OCI-LY3 (cell line): ENCODE results near the gene MFGE8.

ENCODE experiments used
- H2AFZ ChIP-seq: fragments of 200-600, 300-600 bp; shearing (Covaris generic); 2 replicates; pipeline ENCODE4 v1.6.0; 2014; ENCODE audit warnings: antibody characterized with exemption, low read depth, low read length
- H3K27ac ChIP-seq: fragments of 200-600, 300-600 bp; sonication (generic); 2 replicates; pipeline ENCODE4 v1.5.1; 2014; ENCODE audit warnings: mild to moderate bottlenecking, low read length, moderate library complexity, mixed read lengths
- H3K27me3 ChIP-seq: fragments of 200-600, 300-600 bp; sonication (generic); 2 replicates; pipeline ENCODE4 v1.6.1; 2014; ENCODE audit warnings: low read depth, low read length, mixed read lengths
- H3K36me3 ChIP-seq: fragments of 200-600, 300-600 bp; sonication (generic); replicated peaks from 2 replicates; pipeline ENCODE3; 2014; ENCODE audit warnings: low read depth, low read length, mixed read lengths
- H3K4me1 ChIP-seq: fragments of 300-600, 200-600 bp; sonication (generic); 2 replicates; pipeline ENCODE4 v1.6.1; 2014; ENCODE audit warnings: low read length, mixed read lengths
- H3K4me2 ChIP-seq: fragments of 200-600, 300-600 bp; sonication (generic); 2 replicates; pipeline ENCODE4 v1.6.1; 2014; ENCODE audit warnings: low read length, mixed read lengths
- H3K4me3 ChIP-seq: fragments of 300-600, 200-600 bp; sonication (generic); 2 replicates; pipeline ENCODE4 v1.5.1; 2014; ENCODE audit warnings: antibody characterized with exemption, mild to moderate bottlenecking, low read length, moderate library complexity
- H3K79me2 ChIP-seq: fragments of 300-600, 200-600 bp; shearing (Covaris generic); 2 replicates; pipeline ENCODE4 v1.6.1; 2014; ENCODE audit warnings: mild to moderate bottlenecking, low read length, mixed read lengths
- H3K9ac ChIP-seq: fragments of 300-600, 200-600 bp; shearing (Covaris generic); 2 replicates; pipeline ENCODE4 v1.6.0; 2014; ENCODE audit warnings: mild to moderate bottlenecking, low read length, moderate library complexity
- H3K9me3 ChIP-seq: fragments of 200-600, 300-600 bp; shearing (Covaris generic); 2 replicates; pipeline ENCODE4 v1.6.1; 2014; ENCODE audit warnings: low read length, mixed read lengths; ENCODE audit not compliant: insufficient read depth
- H4K20me1 ChIP-seq: fragments of 200-600, 300-600 bp; sonication (generic); 2 replicates; pipeline ENCODE4 v1.6.1; 2016; ENCODE audit warnings: low read length, mixed read lengths; ENCODE audit not compliant: insufficient read depth
- EZH2phosphoT487 ChIP-seq: fragments of 200-600 bp; shearing (Covaris generic); IDR thresholded peaks from 2 replicates; pipeline ENCODE4 v1.6.1; 2018; ENCODE audit warnings: antibody characterized with exemption, mixed run types, low read depth
- TF ChIP-seq, protein P1 (sequence below): fragments of 200-600, 300-600 bp; sonication (generic); IDR thresholded peaks from 2 replicates; pipeline ENCODE4 v1.5.1; 2014; ENCODE audit warnings: antibody characterized with exemption, low read length, low read depth

Gene MFGE8, protein sequence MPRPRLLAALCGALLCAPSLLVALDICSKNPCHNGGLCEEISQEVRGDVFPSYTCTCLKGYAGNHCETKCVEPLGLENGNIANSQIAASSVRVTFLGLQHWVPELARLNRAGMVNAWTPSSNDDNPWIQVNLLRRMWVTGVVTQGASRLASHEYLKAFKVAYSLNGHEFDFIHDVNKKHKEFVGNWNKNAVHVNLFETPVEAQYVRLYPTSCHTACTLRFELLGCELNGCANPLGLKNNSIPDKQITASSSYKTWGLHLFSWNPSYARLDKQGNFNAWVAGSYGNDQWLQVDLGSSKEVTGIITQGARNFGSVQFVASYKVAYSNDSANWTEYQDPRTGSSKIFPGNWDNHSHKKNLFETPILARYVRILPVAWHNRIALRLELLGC

DNA sequence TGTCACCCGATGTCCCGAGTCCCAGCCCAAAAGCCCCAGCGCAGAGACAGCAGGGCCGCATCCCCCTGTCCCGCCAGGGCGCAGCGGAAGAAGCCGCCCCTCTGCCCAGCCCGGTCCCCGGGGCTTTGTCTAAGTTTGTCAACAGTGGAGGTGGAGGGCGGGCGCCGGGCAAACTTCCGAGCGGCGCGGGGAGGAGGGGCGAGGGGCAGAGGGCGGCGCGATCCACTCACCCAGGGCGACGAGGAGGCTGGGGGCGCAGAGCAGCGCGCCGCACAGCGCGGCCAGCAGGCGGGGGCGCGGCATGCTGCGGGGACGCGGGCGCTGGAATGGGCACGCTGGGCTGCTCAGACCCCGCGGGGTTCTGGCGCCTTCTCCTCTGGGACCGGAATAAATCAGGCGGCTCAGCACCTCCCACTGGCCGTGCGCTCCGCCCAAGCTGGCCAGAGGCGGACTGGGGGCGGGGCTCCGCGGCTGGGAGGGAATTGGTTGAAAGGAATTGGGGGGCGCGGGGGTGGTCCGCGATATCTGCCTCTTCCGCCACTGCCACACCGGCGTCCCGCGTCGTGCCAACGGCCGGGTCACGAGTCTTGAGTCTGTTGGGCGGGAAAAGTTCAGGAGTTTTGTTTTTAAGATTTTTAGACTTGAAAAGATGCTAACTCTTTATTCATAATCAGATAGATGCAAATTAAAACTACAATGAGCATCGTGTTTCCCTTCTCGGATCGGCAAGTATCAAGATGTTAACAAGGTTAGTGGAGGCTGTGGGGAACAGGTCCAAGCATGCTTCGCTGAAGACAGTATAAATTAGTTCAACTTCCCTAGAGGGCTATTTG lies at the start of gene MFGE8:
Gene MFGE8, minus strand, starts transcription at position 363 of the 833 bp plus-strand sequence. Its CDS starts 60 bp downstream, at position 303.
- no peak within 1 kb of the TSS for H3K27ac ChIP-seq
- peak within 1 kb of the TSS; percentile 92 for H2AFZ ChIP-seq
- H3K79me2 ChIP-seq, result no peaks in the 10 kb centered on the region
- H3K4me3 ChIP-seq, result peak within 1 kb of the TSS; percentile 82
- peak within 1 kb of the TSS; percentile 89 for H3K4me2 ChIP-seq
- peaks cover 5% of the 10 kb centered on the region for H3K27me3 ChIP-seq
- TF ChIP-seq EZH2phosphoT487, result no peak
- TF ChIP-seq, protein P1, sequence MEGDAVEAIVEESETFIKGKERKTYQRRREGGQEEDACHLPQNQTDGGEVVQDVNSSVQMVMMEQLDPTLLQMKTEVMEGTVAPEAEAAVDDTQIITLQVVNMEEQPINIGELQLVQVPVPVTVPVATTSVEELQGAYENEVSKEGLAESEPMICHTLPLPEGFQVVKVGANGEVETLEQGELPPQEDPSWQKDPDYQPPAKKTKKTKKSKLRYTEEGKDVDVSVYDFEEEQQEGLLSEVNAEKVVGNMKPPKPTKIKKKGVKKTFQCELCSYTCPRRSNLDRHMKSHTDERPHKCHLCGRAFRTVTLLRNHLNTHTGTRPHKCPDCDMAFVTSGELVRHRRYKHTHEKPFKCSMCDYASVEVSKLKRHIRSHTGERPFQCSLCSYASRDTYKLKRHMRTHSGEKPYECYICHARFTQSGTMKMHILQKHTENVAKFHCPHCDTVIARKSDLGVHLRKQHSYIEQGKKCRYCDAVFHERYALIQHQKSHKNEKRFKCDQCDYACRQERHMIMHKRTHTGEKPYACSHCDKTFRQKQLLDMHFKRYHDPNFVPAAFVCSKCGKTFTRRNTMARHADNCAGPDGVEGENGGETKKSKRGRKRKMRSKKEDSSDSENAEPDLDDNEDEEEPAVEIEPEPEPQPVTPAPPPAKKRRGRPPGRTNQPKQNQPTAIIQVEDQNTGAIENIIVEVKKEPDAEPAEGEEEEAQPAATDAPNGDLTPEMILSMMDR, result no peak
- H3K36me3 ChIP-seq, result no peaks in the 10 kb centered on the region
- no peaks in the 10 kb centered on the region for H4K20me1 ChIP-seq
- peaks cover 7% of the 10 kb centered on the region for H3K4me1 ChIP-seq
- no peaks in the 10 kb centered on the region for H3K9me3 ChIP-seq
- H3K9ac ChIP-seq, result peak within 1 kb of the TSS; percentile 65

DNA sequence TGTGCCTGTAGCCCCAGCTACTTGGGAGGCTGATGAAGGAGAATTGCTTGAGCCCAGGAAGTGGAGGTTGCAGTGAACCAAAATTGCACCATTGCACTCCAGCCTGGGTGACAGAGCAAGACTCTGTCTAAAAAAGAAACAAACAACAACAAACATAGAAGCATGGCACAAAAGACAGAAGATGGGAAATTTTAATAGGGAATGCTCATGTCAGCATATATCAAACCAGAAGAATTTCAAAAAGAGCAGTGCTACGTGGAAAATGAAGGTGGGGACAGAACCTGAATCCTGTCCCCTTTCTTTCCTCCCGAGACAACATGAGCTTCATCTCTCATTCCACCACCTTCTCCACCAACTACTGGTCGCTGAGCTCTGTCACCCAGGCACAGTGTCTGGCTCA lies 46.3 kb upstream of the MFGE8 start:
- Histone ChIP-seq H3K9ac (no peak overlapping the region), H3K27ac (no peak overlapping the region), H2AFZ (no peak overlapping the region), H4K20me1 (no peaks in the 10 kb centered on the region), H3K27me3 (peaks cover 18% of the 10 kb centered on the region), H3K79me2 (no peaks in the 10 kb centered on the region), H3K36me3 (no peaks in the 10 kb centered on the region), H3K4me2 (no peak overlapping the region), H3K4me1 (no peaks in the 10 kb centered on the region), H3K4me3 (no peak overlapping the region), H3K9me3 (no peaks in the 10 kb centered on the region)
- TF ChIP-seq, protein P1, result no peak
- TF ChIP-seq EZH2phosphoT487, result no peak

DNA sequence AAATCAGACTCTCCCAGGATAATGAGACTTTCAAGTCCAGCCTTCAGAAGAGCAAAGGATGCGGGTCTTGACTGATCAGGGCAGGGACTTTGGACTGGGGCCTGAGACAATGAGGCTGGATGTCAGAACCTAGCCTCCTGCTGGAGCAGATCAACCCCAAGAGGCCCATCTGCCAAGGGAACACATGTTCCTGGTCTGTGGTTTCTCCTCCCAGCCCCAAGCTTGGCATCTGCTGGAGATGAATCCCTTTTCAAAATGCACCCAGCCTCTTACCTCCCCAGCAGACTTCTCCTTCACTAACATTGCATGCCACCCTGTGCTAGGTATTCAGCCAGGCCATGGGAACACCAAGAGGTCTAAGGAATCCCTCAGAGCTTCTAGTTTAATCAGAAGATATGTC lies 43.7 kb upstream of the MFGE8 start:
- Histone ChIP-seq H3K4me1 (no peaks in the 10 kb centered on the region), H3K9ac (no peak overlapping the region), H3K4me3 (no peak overlapping the region), H3K79me2 (no peaks in the 10 kb centered on the region), H3K27ac (no peak overlapping the region), H3K9me3 (no peaks in the 10 kb centered on the region), H3K4me2 (no peak overlapping the region), H4K20me1 (no peaks in the 10 kb centered on the region), H3K27me3 (peaks cover 13% of the 10 kb centered on the region), H3K36me3 (no peaks in the 10 kb centered on the region), H2AFZ (no peak overlapping the region)
- TF ChIP-seq, protein P1, result no peak
- TF ChIP-seq EZH2phosphoT487, result no peak

DNA sequence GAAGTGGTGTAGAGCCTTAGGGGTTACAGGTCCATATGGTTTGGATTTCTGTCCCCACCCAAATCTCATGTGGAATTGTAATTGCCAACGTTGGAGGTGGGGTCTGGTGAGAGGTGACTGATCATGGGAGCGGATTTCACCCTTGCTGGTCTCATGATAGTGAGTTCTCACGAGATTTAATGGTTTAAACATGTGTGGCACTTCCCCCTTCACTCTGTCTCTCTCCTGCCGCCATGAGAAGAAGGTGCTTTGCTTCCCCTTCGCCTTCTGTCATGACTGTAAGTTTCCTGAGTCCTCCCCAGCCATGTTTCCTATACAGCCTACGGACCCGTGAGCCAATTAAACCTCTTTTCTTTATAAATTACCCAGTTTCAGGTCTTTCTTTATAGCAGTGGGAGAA lies 43.1 kb upstream of the MFGE8 start:
- no peaks in the 10 kb centered on the region for H3K9me3 ChIP-seq
- TF ChIP-seq EZH2phosphoT487, result no peak
- TF ChIP-seq, protein P1, result no peak
- no peaks in the 10 kb centered on the region for H3K36me3 ChIP-seq
- H3K4me2 ChIP-seq, result no peak overlapping the region
- peaks cover 13% of the 10 kb centered on the region for H3K27me3 ChIP-seq
- H3K9ac ChIP-seq, result no peak overlapping the region
- no peak overlapping the region for H3K27ac ChIP-seq
- H3K79me2 ChIP-seq, result no peaks in the 10 kb centered on the region
- H2AFZ ChIP-seq, result no peak overlapping the region
- H3K4me3 ChIP-seq, result no peak overlapping the region
- H3K4me1 ChIP-seq, result no peaks in the 10 kb centered on the region
- no peaks in the 10 kb centered on the region for H4K20me1 ChIP-seq
